Testis (tissue), 2 donors: ENCODE data around the gene HAUS8.

ENCODE experiments used
- CTCF ChIP-seq, 3 experiments: fragments of 450-650 bp in 2 of 3; fragments of 200-600 bp in 1 of 3; sonication (generic) in 1 of 3; IDR thresholded peaks; one replicate each; pipeline ENCODE4 v1.5.1; 2016 to 2019; ENCODE audit warnings: antibody characterized with exemption in 3 of 3, mild to moderate bottlenecking in 2 of 3, moderate library complexity in 1 of 3
- POLR2A ChIP-seq: fragments of 450-650 bp; IDR thresholded peaks from one replicate; pipeline ENCODE4 v1.6.1; 2017; ENCODE audit warnings: antibody characterized with exemption, mild to moderate bottlenecking, moderate library complexity

GRCh38 chr19:17063428-17063827 is 11.8 kb downstream of the HAUS8 start:
- TF ChIP-seq CTCF (IDR thresholded peaks at IDR 0.05) (no peak), POLR2A (no peak)
